ENCODE data around the gene FBXO21.

The FBXO21 gene

DNA sequence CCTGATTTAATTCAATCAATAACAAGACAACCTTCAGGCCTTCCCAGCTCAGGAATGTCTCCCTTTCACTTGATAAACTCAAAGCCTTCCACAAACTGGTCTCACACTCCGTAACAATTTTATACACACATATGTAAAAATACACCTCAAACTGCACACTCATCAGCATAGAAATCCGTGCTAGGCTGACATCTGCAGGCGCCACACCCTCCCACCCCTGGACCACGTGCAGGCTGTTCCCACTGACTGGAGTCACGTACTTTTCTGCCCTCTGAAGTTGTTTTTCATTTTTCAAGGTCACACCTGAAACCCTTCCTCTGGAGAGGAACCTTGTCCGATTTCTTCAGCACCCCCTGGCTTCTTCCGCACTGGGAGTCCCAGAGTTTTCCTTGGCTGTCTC is 27.6 kb downstream of the FBXO21 start:
- no peak for DNase-seq (ENCODE audit: low read depth)

DNA sequence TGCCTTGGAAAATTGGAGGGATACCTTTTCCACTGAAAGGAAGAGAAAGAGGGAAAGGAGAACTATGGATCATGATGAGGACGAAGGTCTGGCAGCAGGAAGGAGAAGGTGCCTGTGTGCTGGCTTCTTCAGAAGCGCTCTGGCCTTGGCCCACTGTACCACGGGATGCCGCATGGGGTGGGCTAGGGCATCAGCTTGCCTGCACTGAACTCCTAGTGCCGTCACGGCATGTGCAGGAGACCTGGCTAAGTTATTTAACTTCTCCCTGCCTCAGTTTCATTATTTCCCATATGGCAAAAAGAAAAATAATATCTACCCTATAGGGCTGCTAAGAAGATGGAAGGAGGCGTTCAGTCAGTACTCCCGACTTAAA is 28.1 kb downstream of the FBXO21 start:
- no peak for DNase-seq (ENCODE audit: low read depth)

DNA sequence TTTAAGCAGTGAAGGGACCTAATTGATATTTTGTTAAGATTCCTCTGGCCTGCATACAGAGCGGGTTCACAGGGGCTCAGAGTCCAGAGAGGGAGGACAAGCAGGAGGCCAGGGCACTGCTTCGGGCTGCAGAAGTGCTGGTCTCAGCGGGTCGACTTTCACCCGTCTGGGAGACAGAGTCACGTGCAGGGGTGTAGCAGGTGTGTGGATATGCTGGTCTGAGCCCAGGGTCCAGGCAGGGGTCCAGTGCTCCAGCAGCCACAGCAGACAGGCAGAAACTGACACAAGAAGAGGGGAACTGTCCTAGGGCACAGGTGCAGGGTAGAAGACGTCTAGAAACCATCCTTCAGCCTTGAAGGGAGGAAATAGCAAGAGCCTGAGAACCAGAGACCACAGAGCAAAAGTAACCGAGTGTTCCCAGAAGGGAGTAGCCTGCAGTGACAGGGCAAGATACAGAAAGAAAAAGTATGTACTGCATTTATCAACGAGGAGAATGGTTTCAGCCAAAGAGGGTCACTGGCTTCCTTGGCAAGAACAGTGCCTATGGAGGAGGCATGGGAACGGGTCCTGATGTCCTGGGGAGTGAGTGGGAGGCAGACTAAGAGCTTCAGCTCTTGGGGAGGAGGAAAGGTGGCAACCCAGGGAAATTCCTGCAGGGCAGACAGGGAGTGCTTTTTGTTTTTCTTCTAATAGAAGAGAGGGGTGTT is 28.7 kb downstream of the FBXO21 start:
- DNase-seq (ENCODE audit: low read depth), result no peak

DNA sequence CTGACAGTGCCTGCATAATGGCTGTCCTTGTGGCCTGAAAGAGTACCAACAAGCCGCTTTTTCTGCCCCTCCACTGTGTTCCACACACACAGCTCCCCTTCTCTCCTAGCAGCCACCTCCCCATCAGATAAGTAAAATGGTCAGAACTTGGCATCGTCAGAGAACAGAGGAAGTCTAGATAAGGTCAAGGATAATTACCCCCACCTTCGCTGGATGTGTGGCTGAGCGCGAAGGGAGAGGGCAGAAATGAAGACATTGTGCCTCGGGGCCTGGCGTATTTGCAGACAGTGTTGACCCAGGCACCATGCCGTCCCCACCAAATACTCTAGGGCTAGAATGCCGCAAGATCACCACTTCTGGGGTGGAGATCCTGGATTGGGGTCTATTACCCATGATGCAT is 30.6 kb downstream of the FBXO21 start:
- no peak for DNase-seq (ENCODE audit: low read depth)

DNA sequence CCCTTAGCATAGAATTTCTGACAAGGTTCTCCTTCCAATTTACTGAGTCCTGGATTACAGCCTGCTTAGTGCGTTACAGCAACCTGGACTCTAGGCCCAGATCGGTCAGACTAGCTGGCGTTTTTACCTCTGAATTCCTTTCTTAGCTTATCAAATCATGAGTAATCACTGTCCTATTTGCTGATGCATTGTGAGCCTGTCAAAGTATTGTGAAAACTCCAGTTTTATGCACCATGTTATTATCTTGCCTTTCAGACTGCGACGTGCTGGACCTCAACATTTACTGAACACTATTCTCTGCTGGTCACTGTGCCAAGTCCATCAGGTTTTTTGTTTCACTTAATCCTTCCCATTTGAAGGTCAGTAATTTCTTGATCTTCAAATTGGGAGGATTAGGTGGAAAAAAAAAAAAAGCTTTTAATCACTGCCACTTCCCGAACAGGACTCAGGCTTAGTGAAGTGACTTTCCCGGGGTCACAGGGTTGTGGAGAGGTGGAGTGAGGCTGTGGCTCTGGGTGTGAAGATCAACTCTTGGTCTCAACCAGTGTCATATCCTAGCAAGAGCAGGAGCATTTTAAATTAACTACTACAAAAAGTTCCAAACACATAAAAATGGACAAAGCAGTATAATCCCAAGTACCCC is 31.2 kb downstream of the FBXO21 start:
- no peak for DNase-seq (ENCODE audit: low read depth)

DNA sequence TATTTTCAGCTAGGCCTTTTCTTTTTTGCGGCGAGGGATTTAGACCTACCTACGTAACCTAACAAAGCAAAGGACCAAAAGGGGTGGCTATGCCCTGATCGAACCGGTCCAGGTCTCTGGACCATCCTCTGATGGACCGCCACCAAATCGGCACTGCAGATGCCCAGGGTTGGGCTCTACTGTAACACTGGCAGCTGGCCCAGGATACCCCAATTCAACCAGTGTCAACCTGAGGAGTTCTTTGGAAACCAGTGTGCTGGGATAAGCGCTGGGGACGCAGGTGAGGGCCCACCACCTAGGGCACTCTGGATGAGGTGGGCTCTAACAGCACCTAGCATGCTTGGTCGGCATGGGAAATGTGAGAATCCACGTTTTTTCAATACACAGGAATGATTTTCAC is 32.2 kb downstream of the FBXO21 start:
- no peak for DNase-seq (ENCODE audit: low read depth)

DNA sequence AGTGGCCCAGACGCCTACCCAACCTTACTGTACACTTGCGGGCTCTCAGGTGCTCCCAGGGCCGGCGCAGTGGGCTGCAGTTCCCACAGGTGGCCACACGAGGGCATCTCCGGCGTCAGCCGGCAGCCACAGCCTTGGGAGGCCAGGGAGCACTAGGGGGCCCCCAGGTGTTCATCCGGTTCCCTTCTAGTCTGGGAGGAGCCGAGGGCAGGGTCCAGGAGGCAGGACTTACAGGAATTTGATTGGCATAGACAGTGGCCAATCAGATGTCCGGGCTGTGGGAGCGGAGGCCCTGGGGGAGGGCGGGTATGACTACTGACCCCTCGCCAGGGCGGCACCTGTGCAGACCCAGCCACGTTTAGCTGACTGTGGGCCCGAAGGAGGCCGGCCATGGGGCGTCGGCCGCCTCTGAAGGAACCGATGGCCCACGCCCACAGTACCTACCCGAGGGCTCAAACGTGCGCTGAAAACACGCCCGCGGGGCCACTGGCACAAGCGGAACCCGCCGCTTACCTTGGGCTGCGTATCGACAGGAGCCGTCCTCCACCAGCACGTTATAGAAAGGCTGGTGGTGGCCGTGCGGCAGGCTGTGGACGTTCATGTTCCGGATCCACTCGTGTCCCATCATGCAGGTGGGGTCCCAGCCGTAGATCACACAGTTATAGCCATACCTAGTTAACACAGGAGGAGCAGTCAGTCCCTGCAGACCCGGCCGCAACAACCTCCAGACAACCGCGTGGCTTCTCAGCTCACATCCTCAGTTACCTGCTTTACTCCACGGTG is 34.8 kb downstream of the FBXO21 start:
- DNase-seq (ENCODE audit: low read depth), result no peak

DNA sequence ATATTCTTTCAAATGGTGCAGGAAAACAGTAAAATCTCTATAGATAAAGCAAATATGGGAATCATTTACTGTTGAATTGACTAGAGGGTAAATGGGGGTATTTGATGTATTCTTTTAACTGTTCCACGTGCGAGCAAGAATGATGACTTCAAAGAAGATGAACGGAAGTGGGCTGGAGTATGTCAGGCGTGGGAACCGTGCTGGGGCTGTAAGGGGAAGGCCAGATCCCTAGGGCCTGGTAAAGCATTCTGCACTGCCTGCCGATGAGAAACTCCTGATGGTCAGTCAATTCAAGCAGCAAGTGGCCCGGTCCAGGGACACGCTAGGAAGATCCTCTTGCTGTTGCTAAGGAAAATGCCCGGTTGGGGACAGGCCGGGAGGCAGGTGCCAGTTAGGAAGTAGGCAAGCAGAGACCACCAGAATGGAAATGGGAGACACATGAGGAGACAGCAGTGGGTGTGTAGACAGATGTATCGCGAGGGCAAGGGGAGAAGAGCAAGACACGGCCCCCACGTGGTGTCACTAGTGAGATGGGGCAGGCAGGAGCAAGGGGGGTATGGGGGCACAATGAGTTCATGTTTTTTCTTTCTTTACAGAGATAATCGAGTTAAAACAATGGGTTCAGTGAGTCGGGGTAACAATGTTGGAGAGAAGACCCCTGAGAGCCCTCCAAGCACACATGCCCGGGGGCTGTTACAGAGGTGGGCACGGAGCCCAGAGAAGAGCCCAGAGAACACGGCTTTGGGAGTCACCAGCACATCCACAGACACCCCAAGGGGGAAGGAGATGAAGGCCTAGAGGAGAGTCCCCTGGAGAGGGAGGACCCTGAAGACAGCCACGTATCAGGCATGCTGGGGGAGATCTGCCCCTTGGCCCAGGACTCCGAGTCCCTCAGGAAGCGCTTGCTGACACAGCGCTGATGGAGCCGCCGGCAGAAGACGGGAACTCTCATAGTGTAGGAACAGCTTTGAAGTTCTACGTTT is 37.2 kb downstream of the FBXO21 start:
- DNase-seq (ENCODE audit: low read depth), result no peak

DNA sequence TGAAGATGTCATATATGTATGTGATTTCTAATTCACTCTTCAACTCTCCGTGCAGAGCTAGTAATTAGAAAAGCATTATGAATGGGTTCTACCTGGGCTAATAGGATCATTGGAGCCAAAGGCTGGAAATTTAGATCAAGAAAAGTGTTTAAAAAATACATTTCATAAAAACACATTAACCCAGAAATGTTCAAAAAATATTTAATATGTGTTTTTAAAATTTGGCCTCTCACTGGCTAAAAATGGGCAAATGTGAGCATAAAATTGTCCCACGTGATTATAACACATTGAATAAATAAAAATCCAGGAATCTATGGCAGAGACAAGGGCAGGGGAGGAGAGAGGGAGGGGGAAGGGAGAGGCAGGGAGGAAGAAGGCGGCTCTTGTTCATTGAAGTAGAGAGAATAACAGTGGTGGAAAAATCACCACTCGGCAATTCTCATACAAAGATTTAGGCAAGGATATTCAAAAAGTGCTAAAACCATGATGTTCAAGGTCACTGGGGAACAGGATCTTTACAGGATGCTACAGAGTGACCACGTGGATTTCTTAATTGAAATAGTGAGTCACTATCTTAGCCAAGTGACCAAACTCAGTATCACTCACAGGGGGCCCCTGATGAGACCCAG is 38.8 kb downstream of the FBXO21 start:
- no peak for DNase-seq (ENCODE audit: low read depth)

DNA sequence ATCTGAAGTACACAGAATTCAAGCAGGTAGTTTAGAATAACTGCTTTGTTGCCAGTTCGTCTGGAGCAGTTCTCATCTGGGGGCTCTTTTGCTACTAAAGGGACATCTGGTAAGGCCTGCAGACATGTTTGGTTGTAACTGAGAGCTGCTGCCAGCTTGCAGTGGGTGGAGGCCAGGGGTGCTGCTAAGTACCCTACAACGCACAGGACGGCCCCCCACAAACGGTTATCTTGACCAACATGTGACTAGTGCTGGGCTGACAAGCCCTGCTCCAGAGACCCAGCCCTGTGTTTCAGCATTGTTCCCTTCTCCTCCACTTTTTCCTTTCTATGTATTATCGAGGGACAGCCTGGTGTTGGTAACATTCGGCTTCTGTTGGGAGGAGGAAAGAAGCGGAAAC is 40.8 kb downstream of the FBXO21 start:
- DNase-seq (ENCODE audit: low read depth), result no peak

DNA sequence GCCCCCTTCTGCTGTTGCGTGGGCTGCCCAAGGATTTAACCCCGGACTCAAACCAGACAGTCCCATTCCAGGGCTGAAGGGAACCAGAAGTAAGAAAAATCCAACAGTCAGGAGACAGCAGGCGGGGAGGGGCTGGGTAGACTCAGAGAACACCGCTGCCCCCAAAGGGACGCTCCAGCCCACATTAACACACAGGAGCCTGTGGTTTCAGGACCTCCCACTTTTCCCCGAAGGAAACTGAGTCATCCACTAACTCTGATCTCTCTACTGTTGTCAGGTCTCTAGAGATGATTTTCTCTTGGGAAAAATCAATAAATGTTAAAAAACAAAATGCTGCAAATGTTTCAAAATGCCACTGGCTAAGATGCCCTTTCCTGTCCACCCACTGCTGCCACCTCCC is 41.6 kb downstream of the FBXO21 start:
- DNase-seq (ENCODE audit: low read depth), result no peak

DNA sequence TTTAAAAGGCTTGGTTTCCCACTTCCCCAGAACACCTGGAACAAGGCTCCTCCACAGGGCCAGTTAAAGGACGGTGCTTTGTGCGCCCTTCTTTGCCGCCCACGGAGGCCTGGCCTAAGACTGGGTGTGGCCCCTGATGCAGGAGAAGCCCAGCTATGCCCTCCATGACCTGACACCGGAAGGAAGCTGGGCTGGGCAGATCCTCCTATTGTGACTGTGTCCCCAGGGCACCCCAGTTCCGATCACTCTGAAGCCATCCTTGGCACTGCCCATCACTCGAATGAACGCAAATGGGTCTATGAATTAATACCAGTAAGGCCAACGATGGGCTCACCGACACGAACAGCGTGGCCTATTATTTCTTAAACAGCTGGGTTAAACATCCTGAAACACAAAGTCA is 42.6 kb downstream of the FBXO21 start:
- DNase-seq (ENCODE audit: low read depth), result no peak

DNA sequence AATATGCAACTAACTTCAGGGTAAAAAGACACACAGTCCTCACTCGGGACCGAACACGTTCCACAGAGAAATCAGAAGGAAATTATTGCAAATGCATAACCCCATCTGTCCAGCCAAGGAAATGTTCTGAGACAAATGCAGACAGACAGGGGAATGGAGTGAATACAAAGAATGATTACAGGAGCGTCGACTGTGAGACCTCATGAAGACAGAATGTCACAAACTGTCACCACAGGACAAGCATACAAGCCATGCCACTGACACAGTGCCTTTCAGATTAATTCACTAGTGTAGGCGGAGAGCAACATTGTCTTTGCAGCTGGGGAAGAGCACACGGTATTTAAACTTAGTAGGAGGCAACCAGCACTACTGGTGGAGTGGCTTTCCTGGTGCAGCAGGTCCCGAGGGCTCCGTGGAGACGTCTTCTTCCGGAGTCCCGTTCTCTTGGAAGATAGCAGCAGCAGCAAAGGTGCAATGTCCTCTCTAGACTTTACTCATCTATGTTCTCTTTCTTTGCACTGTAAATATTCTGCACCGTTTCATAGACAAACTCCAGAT is 44.6 kb downstream of the FBXO21 start:
- no peak for DNase-seq (ENCODE audit: low read depth)

DNA sequence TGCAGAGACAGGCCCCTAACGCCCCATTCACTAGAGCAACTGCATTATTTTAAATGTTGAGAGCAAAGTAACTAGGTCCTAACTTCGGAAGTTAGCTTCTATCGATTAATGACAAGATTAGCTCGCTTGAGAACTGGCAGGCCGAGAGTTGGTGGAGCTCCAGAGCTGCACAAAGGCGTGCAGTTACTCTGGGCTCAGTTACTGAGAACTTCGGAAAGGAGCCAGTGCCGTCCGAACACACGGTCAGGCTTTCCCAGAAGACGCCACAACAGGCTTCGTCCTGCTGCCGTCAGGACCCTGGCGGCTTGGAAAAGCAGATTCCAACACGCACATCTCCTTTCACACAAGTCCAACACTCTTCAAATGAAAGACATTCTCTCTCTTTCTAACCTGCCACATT is 45.7 kb downstream of the FBXO21 start:
- DNase-seq (ENCODE audit: low read depth), result no peak

DNA sequence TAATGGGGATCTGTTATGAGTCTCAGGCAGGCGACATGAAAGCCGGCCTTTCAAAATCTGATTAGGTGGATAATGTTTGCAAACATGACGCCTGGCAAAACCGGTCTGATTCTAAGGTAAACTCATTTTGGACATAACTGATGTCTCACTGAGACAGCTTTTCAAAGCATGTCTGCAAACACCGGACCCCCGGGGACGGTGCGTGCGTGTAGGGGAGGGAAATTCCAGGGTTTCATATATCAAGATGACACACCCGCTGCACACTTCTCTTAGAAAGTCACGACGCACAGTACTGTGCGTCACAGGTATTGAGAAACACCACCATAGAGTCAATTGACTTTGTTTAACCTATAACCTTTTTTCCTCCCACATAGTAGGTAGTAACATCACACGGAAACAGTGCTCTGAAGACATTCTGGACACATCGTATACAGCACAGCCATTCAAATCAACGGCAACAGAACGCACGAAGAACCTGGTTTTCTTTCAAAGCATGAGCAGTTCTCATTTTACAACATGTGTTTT is 47.2 kb downstream of the FBXO21 start:
- no peak for DNase-seq (ENCODE audit: low read depth)

DNA sequence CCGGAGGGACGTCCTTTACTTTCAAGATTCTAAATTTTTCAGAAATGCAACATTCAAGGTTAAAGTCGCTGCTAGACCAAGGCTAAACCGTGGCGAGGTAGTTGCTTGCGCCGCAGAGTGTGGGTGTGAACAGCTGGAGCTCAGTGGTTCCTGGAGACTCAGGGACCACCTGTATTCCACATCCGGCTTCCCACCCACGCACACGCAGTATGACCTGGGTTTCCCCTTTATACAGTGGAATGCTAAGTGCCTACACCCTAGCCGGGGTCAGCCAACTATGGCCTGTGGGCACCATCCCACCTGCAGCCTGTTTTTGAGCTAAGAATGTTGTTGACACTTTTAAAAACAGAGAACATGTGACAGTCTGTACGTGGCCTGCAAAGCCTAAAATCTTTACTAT is 48.2 kb downstream of the FBXO21 start:
- no peak for DNase-seq (ENCODE audit: low read depth)

DNA sequence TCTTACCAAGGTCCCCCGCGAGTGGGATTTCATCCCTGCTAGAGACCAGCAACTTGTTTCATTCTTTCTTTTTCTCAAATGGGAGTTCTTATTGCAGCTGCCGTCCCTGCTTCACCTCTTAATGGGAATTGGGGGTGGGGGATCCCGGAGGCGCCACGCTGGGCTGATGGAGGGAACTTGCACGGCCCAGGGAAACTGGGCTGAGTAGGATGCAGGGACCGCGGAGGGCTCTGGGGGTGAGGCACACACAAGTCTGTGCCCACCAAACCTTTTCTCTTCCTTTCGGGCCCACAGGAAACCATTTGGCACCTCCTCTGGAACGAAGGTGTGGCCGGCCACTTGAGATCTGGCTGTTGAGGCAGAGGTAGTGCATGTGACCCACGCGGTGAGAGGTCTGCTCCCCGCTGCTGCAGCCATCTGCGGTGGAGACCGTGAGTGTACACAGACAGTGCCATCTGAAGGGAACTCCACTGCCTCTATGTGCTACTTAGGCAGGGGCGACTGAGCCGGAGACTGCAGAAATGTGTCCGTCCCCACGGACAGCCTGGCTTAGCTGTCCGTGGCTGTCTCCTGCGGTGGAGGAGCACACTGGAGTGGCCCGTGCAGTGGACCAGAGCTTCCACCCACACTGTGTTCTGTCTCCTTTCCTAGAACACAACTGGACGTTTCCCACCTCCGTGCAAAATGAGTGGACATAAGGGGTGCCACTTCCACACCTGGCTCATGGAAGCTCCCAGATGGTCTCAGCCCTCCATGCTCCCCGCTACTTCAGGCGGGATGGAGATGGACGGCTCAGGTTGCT is 49.0 kb downstream of the FBXO21 start:
- DNase-seq (ENCODE audit: low read depth), result no peak

DNA sequence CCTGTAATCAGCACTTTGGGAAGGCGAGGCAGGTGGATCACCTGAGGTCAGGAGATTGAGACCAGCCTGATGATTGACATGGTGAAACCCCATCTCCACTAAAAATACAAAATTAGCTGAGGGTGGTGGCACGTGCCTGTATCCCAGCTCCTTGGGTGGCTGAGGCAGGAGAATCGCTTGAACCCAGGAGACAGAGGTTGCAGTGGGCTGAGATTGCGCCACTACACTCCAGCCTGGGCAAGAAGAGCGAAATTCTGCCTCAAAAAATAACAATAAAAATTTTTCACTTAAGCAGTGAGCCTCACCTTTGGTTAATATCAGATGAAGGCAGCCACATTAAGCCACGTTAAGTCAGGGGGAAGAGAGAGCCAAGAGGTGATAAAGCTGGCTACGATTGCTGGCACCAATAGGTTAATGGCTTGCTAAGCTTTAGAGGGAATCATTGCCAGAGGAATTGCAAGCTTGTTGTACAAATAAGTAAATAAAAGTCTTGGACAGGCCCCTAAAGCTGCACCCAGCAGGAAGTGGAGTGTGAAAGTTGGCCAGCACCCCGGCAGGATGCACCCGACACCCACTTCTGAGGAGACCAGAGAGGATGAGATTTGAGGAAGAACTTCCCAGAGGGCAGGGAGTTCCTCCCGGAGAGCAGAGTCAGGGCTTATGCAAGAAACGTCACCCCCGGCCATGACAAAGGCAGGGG is 49.7 kb downstream of the FBXO21 start:
- no peak for DNase-seq (ENCODE audit: low read depth)

DNA sequence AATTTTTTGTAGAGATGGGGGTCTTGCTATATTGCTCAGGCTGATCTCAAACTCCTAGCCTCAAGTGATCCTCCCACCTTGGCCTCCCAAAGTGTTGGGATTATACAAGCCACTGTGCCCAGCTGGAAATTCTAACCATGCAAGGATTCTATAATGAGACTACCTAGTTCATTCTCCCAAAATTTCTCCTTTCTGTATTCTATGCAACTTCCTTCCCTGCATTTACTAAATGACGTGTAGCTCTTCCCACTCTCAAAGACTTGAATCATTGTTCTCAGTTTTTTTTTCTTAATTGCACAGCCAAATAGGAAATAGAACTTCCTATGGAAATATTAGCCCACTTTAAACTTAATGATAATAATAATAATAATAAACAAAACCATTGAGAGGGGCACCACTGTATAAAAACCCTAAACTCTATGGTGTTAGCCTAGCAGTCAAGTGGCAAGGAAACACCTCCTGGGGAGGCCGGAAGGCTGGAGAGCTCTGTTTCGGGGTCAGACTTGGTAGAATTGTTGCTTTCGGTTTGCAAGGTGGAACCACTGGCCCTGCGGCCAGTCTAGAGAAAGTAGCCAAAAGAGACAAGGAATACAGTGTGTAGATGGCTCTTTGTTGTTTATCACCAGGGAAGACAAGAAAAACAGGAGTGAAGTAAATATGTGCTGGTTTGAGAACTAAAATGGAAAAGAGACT is 51.1 kb downstream of the FBXO21 start:
- no peak for DNase-seq (ENCODE audit: low read depth)

All from GM04504 (cell line).